Aorta (tissue), 5 donors: ENCODE data around the gene ZNF581. TPM values are rescaled to one million over a fixed set of nuclear protein-coding genes. Genes with fewer than 3 reads are reported as not detected.

Source experiments
- ATAC-seq: fragments of 200-7000 bp; cut with Tn5 transposase; one replicate; pipeline ENCODE4 v1.9.1; 2022; ENCODE audit warnings: moderate library complexity; ENCODE audit not compliant: low FRiP score
- DNase-seq, 2 donors: peaks; one replicate each; pipeline ENCODE4 v3.0.0-alpha.2; 2020
- H3K27ac ChIP-seq, 2 donors: one replicate each; pipeline ENCODE4 v1.5.1; 2013; ENCODE audit warnings: low read length in 2 of 2, mild to moderate bottlenecking in 2 of 2, moderate library complexity in 2 of 2, control low read depth in 1 of 2, inconsistent platforms in 1 of 2, low read depth in 1 of 2
- H3K27me3 ChIP-seq, 2 donors: one replicate each; pipeline ENCODE4 v1.6.1; 2013; ENCODE audit warnings: control low read depth in 1 of 2, low read length in 1 of 2, mild to moderate bottlenecking in 1 of 2, moderate library complexity in 1 of 2; ENCODE audit not compliant: insufficient read depth in 2 of 2, control insufficient read depth in 1 of 2
- H3K36me3 ChIP-seq, 2 donors: one replicate each; pipeline ENCODE4 v1.6.1; 2013; ENCODE audit warnings: control low read depth in 1 of 2, low read length in 1 of 2, mild to moderate bottlenecking in 1 of 2; ENCODE audit not compliant: insufficient read depth in 2 of 2, control insufficient read depth in 1 of 2
- H3K4me1 ChIP-seq, 2 donors: one replicate each; pipeline ENCODE4 v1.6.1; 2013; ENCODE audit warnings: low read length in 2 of 2, control low read depth in 1 of 2, mild to moderate bottlenecking in 1 of 2, moderate library complexity in 1 of 2; ENCODE audit not compliant: insufficient read depth in 2 of 2, control insufficient read depth in 1 of 2
- H3K4me3 ChIP-seq, 2 donors: one replicate each; pipeline ENCODE4 v1.5.1; 2013; ENCODE audit warnings: low read length in 2 of 2, control low read depth in 1 of 2, mild to moderate bottlenecking in 1 of 2
- H3K9me3 ChIP-seq: one replicate; pipeline ENCODE4 v1.6.1; 2013; ENCODE audit warnings: mild to moderate bottlenecking, low read length; ENCODE audit not compliant: control insufficient read depth
- WGBS, 2 donors: extraction: QIAGEN DNeasy Blood & Tissue Kit; methylation state at CpG; one replicate each; pipeline ENCODE4 v1.1.7; 2013; 5-methylcytosine and 5-hydroxymethylcytosine counted together
- intact Hi-C, 2 donors: fragments of 100-400 bp; cut with DNase I; formaldehyde crosslinking; loops; one replicate each; pipeline versions ENCODE4 v1.14.2 to v1.15.0; 2022
- polyA plus RNA-seq, 2 donors: library from polyadenylated mRNA; stranded (reverse); fragments of 200-250 nt; gene quantifications; one replicate each; pipeline ENCODE4 v1.2.3, GENCODE V29; 2013
- total RNA-seq, 2 donors: library from RNA; stranded (reverse); fragmentation: NEBNext Ultra II Directional; extraction: Animal tissue kit (Norgen Biotek cat#: 25700); gene quantifications; one replicate each; pipeline ENCODE4 v1.2.1, GENCODE V29; 2021
- donor health status: healthy with polysubstance abuse.
- donor health status: Bipolar disorder and iron deficiency.
- donor health status: DM: no; HTN: no; CAD: no.
- donor health status: DM: no; HTN: no; CAD: no.
- donor health status: DM: yes; HTN: yes; CAD: no.

The ZNF581 gene
- total and polyA plus RNA-seq, 4 donors: 11.0 to 23.8 (median 17.6) TPM

DNA sequence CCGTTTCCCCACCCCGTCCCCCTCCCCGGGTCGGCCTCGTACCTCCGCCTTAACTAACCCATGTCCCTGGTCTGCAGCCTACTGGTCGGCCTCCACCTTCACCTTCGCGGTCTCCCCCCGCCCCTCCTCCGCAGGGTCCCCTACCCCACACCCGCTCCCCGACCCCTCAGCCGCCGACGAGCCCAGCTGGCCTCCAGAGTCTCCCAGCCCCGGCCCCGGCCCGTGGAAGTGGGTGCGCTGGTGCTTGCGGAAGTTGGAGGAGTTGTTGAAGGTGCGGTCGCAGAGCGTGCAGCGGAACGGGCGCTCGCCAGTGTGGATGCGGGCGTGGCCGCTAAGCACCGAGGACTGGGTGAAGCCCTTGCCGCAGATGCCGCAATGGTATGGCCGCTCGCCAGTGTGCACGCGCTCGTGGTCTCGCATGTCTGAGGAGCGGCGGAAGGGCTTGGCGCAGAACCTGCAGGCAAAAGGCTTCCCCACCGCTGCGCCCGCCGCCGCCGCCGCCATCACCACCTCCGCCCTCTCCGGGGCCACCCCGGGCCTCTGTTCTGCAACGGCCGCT is 21.7 kb upstream of the ZNF581 start:
- no peak for ATAC-seq
- peak in 1 of 2 donors; percentile 56 for DNase-seq
- Histone ChIP-seq H3K36me3 (no peaks in the 10 kb centered on the region), H3K4me1 (no peaks in the 10 kb centered on the region), H3K27me3 (no peaks in the 10 kb centered on the region), H3K27ac (no peak overlapping the region), H3K9me3 (no peaks in the 10 kb centered on the region), H3K4me3 (no peak overlapping the region)
- intact Hi-C loops: no loop called here
- WGBS, 2 donors: 95 to 96% methylated on average over 55 of the region's 55 CpGs

GRCh38 chr19:55622242-55622969 is 21.0 kb upstream of the ZNF581 start:
- WGBS, 2 donors: 92 to 93% methylated on average over 40 of the region's 40 CpGs
- Histone ChIP-seq H3K4me3 (no peak overlapping the region), H3K36me3 (no peaks in the 10 kb centered on the region), H3K9me3 (no peaks in the 10 kb centered on the region), H3K4me1 (no peaks in the 10 kb centered on the region), H3K27me3 (no peaks in the 10 kb centered on the region), H3K27ac (no peak overlapping the region)
- no peak for ATAC-seq
- intact Hi-C loops: no loop called here
- DNase-seq: peak in 1 of 2 donors; percentile 56

- Histone ChIP-seq H3K4me3 (no peak overlapping the region), H3K4me1 (no peaks in the 10 kb centered on the region), H3K9me3 (no peaks in the 10 kb centered on the region), H3K36me3 (no peaks in the 10 kb centered on the region), H3K27ac (no peak overlapping the region), H3K27me3 (no peaks in the 10 kb centered on the region)
- no peak for ATAC-seq
- WGBS, 2 donors: 93 to 95% methylated on average over 7 of the region's 7 CpGs
- no peak for DNase-seq
- intact Hi-C loops: no loop called here
Measured at GRCh38 chr19:55623130-55623529, 20.3 kb upstream of the ZNF581 start.

DNA sequence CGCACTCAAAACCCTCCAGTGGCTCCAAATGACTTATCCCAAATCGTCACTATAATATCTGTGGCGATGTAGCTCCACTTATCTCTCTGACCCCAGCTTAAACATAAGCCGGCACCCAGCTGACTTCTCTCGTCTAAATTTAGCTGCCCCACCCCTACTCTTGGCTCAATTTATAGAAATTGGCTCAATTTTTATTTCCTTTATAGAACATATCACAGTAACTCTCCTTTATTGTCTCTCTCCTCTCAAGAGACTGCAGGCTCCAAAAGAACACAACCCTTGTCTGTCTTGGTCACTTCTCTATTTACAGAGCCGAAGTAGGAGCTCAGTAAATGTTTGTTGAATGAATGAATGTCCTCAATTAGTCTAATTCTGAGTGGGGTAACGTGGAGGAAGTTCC is 19.9 kb upstream of the ZNF581 start:
- no peaks in the 10 kb centered on the region for H3K27me3 ChIP-seq
- ATAC-seq (no peak), DNase-seq (no peak)
- no peaks in the 10 kb centered on the region for H3K9me3 ChIP-seq
- no peak overlapping the region for H3K4me3 ChIP-seq
- WGBS, 2 donors: 31 to 32% methylated on average over 7 of the region's 7 CpGs
- H3K27ac ChIP-seq: no peak overlapping the region
- H3K4me1 ChIP-seq: no peaks in the 10 kb centered on the region
- intact Hi-C loops: no loop called here
- H3K36me3 ChIP-seq: no peaks in the 10 kb centered on the region

GRCh38 chr19:55624109-55625003 is 19.1 kb upstream of the ZNF581 start, which contains the start of gene ZNF784:
ZNF784 (minus strand) TSS chr19:55624566; CDS start chr19:55624561, 5 bp downstream.
- no peaks in the 10 kb centered on the region for H3K9me3 ChIP-seq
- peak within 1 kb of the TSS; percentile 58 to 62 for H3K4me3 ChIP-seq
- H3K27me3 ChIP-seq: no peaks in the 10 kb centered on the region
- no peaks in the 10 kb centered on the region for H3K4me1 ChIP-seq
- intact Hi-C loops: no loop called here
- DNase-seq: peak; percentile 94 to 97
- ATAC-seq: peak; percentile 97
- 1% methylated on average over 53 to 56 of the region's 56 CpGs for WGBS, 2 donors
- H3K36me3 ChIP-seq: no peaks in the 10 kb centered on the region
- H3K27ac ChIP-seq: peak within 1 kb of the TSS in 1 of 2 donors; percentile 93

DNA sequence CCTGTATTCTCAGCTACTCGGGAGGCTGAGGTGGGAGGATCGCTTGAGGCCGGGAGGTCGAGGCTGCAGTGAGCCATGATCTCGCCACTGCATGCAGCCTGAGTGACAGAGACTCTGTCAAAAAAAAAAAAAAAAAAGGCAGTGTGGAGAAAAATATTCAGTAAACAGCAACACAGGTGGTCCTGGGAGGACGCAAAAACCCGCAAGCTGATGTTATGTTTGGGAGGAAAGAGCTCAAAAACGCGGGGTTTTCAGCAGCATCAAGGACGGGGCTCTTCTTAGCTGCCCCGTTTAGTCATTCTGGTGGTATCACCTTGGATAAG is 18.5 kb upstream of the ZNF581 start:
- intact Hi-C loops: no loop called here
- no peak overlapping the region for H3K27ac ChIP-seq
- H3K4me3 ChIP-seq: no peak overlapping the region
- 44 to 46% methylated on average over 11 of the region's 11 CpGs for WGBS, 2 donors
- no peaks in the 10 kb centered on the region for H3K36me3 ChIP-seq
- ATAC-seq: no peak
- DNase-seq: no peak
- H3K27me3 ChIP-seq: no peaks in the 10 kb centered on the region
- H3K4me1 ChIP-seq: no peaks in the 10 kb centered on the region
- no peaks in the 10 kb centered on the region for H3K9me3 ChIP-seq

GRCh38 chr19:55626350-55626749 is 17.1 kb upstream of the ZNF581 start:
- H3K27ac ChIP-seq: no peak overlapping the region
- no peaks in the 10 kb centered on the region for H3K27me3 ChIP-seq
- intact Hi-C loops: no loop called here
- no peak for DNase-seq
- no peak for ATAC-seq
- no peaks in the 10 kb centered on the region for H3K9me3 ChIP-seq
- 88 to 90% methylated on average over 11 of the region's 11 CpGs for WGBS, 2 donors
- H3K4me3 ChIP-seq: no peak overlapping the region
- no peaks in the 10 kb centered on the region for H3K4me1 ChIP-seq
- no peaks in the 10 kb centered on the region for H3K36me3 ChIP-seq

DNA sequence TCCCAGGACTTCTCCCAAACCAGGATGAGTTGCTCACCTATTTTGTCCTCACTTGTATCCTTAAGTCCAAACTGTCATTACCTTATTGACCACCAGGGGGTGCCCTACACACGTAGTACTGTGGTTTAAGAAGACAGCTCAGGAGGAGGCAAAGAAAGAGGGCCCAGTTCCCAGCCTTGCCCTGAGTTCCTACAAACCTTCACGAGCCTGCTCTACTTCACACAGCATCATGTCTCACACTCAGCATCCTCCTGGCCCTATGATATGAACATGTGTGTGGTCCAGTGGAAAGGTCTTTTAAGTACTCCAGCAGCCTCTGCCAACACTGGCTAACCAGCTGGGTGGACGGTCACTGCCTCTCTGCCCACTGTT is 11.0 kb upstream of the ZNF581 start:
- 6 to 7% methylated on average over 3 of the region's 3 CpGs for WGBS, 2 donors
- Histone ChIP-seq H3K4me3 (no peak overlapping the region), H3K36me3 (no peaks in the 10 kb centered on the region), H3K27me3 (no peaks in the 10 kb centered on the region), H3K27ac (peak overlapping the region in 1 of 2 donors; percentile 1), H3K4me1 (no peaks in the 10 kb centered on the region), H3K9me3 (no peaks in the 10 kb centered on the region)
- DNase-seq (peak in 1 of 2 donors; percentile 84), ATAC-seq (peak; percentile 85)
- intact Hi-C loops: loop anchor here (5.0 kb wide), 1 partner anchor 115 kb away; no protein-coding TSS in a partner anchor
